Activated naive CD4-positive, alpha-beta T cell treated with anti-CD3 and anti-CD28 coated beads, Interleukin-2, amount 50 U/mL, for 16 hours (primary cell): ENCODE measurements around the gene PALM.
A peak's percentile ranks its signal among the peaks of the same experiment; 100 is the strongest.
"Not testable (repeated sequence)": the region's sequence is repeated elsewhere in the genome, so short reads cannot be mapped to it uniquely, and the experiment has no call there.

Source experiments
- DNase-seq: peaks from one replicate; pipeline ENCODE4 v3.0.0-alpha.2; 2020

The PALM gene

GRCh38 chr19:679418-680286, 29.1 kb upstream of the PALM start:
- DNase-seq, result peak; percentile 44

- peak; percentile 99 for DNase-seq
Observed at GRCh38 chr19:680287-681028, 28.3 kb upstream of the PALM start.

- DNase-seq, result peak; percentile 44
Observed at GRCh38 chr19:681029-682019, 27.4 kb upstream of the PALM start.

- no peak for DNase-seq
Observed at GRCh38 chr19:682678-683320, 25.9 kb upstream of the PALM start.

GRCh38 chr19:685454-685931, 23.2 kb upstream of the PALM start:
- no peak for DNase-seq

- DNase-seq, result no peak
Observed at GRCh38 chr19:686589-687297, 22.0 kb upstream of the PALM start.

- DNase-seq, result no peak
Observed at GRCh38 chr19:687569-688166, 21.1 kb upstream of the PALM start.

GRCh38 chr19:688214-688613, 20.5 kb upstream of the PALM start:
- DNase-seq, result no peak

GRCh38 chr19:688992-689391, 19.7 kb upstream of the PALM start:
- DNase-seq, result no peak

GRCh38 chr19:690203-690602, 18.5 kb upstream of the PALM start:
- DNase-seq, result no peak

- DNase-seq, result no peak
Observed at GRCh38 chr19:694481-695351, 14.0 kb upstream of the PALM start.

- DNase-seq, result no peak
Observed at GRCh38 chr19:695352-695949, 13.3 kb upstream of the PALM start, which contains the start of gene PRSS57. Gene PRSS57, minus strand, starts transcription at chr19:695452. Its CDS starts 22 bp downstream, at chr19:695430.

- not testable (repeated sequence) for DNase-seq
Observed at GRCh38 chr19:698529-698928, 10.2 kb upstream of the PALM start.

- DNase-seq, result not testable (repeated sequence)
Observed at GRCh38 chr19:699885-700284, 8.8 kb upstream of the PALM start.

- not testable (repeated sequence) for DNase-seq
Observed at GRCh38 chr19:702847-703246, 5.9 kb upstream of the PALM start.

GRCh38 chr19:703329-703650, 5.4 kb upstream of the PALM start:
- DNase-seq, result no peak

- peak; percentile 57 for DNase-seq
Observed at GRCh38 chr19:703651-704446, 4.9 kb upstream of the PALM start.

GRCh38 chr19:704447-704741, 4.3 kb upstream of the PALM start:
- no peak for DNase-seq
